K562 (cell line): Measurements from ENCODE around the gene COMMD9.

Source experiments
- BCL6 ChIP-seq: fragments of 250-450 bp; sonication (Bioruptor Pico); IDR thresholded peaks from 2 replicates; pipeline ENCODE4 v1.4.0; 2020
- CAMTA2 ChIP-seq: fragments of 250-450 bp; sonication (Bioruptor Pico); conservative IDR thresholded peaks from 2 replicates; pipeline ENCODE4 v1.5.1; 2022
- HCFC1 ChIP-seq: IDR thresholded peaks from 2 replicates; pipeline ENCODE4 v1.6.1; 2012; ENCODE audit warnings: low read depth, low read length, improper control_type of control experiment
- MYNN ChIP-seq, 2 experiments: sonication (generic); formaldehyde crosslinking in 1 of 2; IDR thresholded peaks; 2 replicates each; pipeline versions ENCODE4 v1.5.0 to v1.6.1; 2016 to 2020; ENCODE audit warnings: antibody characterized with exemption in 1 of 2, missing genetic modification reagents in 1 of 2
- NFYB ChIP-seq: IDR thresholded peaks from 2 replicates; pipeline ENCODE4 v1.6.1; 2011; ENCODE audit warnings: mild to moderate bottlenecking, moderate library complexity; ENCODE audit not compliant: insufficient read length; ENCODE audit errors: extremely low read depth
- POLR2AphosphoS5 ChIP-seq: IDR thresholded peaks from 2 replicates; pipeline ENCODE4 v1.6.1; 2011; ENCODE audit warnings: mild to moderate bottlenecking, low read depth, low read length, moderate library complexity; ENCODE audit not compliant: control insufficient read depth, insufficient read depth
- SAFB ChIP-seq: fragments of 200-400 bp; formaldehyde crosslinking; IDR thresholded peaks from 2 replicates; pipeline ENCODE4 v1.6.1; 2017; ENCODE audit warnings: low read depth, low read length, borderline replicate concordance
- XRCC3 ChIP-seq: fragments of 450-650 bp; IDR thresholded peaks from 2 replicates; pipeline ENCODE4 v1.6.1; 2017; ENCODE audit warnings: mild to moderate bottlenecking, moderate library complexity
- ZNF140 ChIP-seq: fragments of 250-450 bp; sonication (Bioruptor Pico); IDR thresholded peaks from 2 replicates; pipeline ENCODE4 v1.8.0; 2021; ENCODE audit warnings: moderate library complexity, mild to moderate bottlenecking, inconsistent platforms
- ZNF384 ChIP-seq: IDR thresholded peaks from 2 replicates; pipeline ENCODE4 v1.6.1; 2012; ENCODE audit warnings: low read depth, low read length, improper control_type of control experiment
- ZNF445 ChIP-seq: fragments of 250-450 bp; sonication (Bioruptor Pico); IDR thresholded peaks from 2 replicates; pipeline ENCODE4 v1.4.0; 2020; ENCODE audit warnings: low read depth, mild to moderate bottlenecking, moderate library complexity
- ZNF830 ChIP-seq: fragments of 250-450 bp; sonication (Bioruptor Pico); IDR thresholded peaks from 2 replicates; pipeline ENCODE4 v1.5.0; 2021; ENCODE audit warnings: mild to moderate bottlenecking
- TF ChIP-seq, protein P1 (sequence below): sonication (generic); formaldehyde crosslinking; IDR thresholded peaks from 2 replicates; pipeline ENCODE4 v1.8.1; 2022; ENCODE audit warnings: missing genetic modification reagents

DNA sequence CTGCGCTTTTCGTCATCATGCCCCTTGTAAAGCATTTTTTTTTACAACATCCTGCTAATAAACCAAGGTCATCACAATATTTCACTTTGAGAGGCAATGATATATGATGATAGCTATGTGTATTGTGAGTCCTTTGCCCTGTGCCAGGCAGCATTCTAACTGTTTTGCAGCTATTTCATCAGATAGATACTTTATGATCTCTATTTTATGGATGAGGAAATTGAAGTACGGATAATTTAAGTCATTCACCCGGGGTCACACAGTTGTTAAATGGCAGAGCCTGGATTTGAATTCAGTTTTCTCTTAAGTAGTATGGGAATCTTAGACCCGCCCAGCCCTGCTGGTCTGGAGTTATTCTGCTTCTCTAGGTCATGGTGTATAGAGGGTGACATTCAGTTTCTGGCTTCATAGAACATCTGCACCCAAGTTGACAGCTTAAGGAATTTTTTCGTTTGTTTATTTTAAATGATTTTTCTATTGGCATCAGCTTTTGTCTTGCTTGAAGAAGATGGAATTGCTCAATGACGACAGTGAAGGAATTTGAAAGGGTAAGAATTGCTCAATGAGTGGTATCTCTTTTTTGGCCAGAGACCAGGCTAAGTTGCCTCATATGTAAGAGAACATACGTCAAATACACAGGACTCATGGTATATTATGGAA, 7.8 kb upstream of the COMMD9 start:
- TF ChIP-seq ZNF384 (no peak), BCL6 (CRISPR knock-in tag) (no peak), ZNF830 (CRISPR knock-in tag) (no peak), SAFB (no peak), POLR2AphosphoS5 (no peak), ZNF140 (CRISPR knock-in tag) (no peak), NFYB (no peak), MYNN (IDR thresholded peaks at IDR 0.05) (no peak), MYNN (CRISPR knock-in tag; IDR thresholded peaks at IDR 0.05) (no peak), CAMTA2 (no peak), ZNF445 (CRISPR knock-in tag) (no peak), HCFC1 (no peak), XRCC3 (no peak)
- TF ChIP-seq, protein P1, sequence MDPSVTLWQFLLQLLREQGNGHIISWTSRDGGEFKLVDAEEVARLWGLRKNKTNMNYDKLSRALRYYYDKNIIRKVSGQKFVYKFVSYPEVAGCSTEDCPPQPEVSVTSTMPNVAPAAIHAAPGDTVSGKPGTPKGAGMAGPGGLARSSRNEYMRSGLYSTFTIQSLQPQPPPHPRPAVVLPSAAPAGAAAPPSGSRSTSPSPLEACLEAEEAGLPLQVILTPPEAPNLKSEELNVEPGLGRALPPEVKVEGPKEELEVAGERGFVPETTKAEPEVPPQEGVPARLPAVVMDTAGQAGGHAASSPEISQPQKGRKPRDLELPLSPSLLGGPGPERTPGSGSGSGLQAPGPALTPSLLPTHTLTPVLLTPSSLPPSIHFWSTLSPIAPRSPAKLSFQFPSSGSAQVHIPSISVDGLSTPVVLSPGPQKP (CRISPR knock-in tag), result no peak
